ENCODE measurements around the gene HMX1. TPM values are rescaled to one million over a fixed set of nuclear protein-coding genes. Genes with fewer than 3 reads are reported as not detected.

HMX1 gene
- total and polyA plus RNA-seq, 4 donors, result 0.69 to 5.5 (median 3.9) TPM

DNA sequence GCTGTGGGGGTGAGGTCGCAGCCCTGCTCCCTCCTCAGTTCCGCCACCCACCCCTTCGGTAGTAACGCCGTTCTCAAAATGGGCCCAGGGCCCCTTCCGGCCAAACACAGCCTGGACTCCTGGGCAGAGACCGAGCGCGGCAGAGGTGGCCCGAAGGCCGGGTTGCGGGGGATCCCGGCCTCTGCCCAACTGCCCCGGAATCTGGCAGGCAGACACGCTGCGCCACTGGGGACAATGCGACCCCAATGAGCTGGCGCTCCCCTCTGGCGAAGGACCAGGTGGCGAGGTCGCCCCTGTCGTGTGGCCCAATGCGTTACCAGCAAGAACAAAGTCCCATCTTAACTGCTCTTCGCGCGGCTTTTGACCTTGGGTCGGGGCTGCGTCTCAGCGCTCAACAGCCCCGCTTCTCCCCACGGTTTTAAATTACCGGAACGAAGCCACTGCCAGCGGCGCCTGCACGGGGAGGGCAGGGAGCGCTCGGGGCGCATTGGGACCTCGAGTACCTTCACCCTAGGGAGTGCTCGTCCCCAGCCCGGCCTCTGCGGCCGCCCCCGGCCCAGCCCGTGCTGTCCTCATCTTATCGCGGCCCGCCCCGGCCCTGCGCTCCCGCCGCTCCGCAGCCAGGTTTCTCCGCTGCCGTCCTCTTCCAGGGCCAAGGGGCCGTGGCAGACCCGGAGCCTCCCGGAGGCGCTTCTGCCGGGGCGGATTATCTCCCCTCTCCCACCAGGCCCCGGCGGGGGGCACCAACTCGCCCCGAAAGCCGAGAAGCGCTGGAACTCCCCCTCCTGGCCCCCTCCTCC, 22.2 kb upstream of the HMX1 start:
- H3K9me3 ChIP-seq (ENCODE audit: control insufficient read depth, insufficient read depth, low read length), result no peaks in the 10 kb centered on the region
- WGBS (ENCODE audit: insufficient coverage), result under 1% methylated on average over 68 of the region's 68 CpGs
- H3K4me1 ChIP-seq (ENCODE audit: control insufficient read depth, insufficient read depth, low read length), result peaks cover 38% of the 10 kb centered on the region
- no peak overlapping the region for H3K4me3 ChIP-seq (ENCODE audit: low read depth, low read length)
- H3K27me3 ChIP-seq (ENCODE audit: control insufficient read depth, insufficient read depth, low read length), result peaks cover 87% of the 10 kb centered on the region
- no peak overlapping the region for H3K27ac ChIP-seq (ENCODE audit: low read depth, low read length)
- H3K36me3 ChIP-seq (ENCODE audit: control insufficient read depth, insufficient read depth, low read length), result no peaks in the 10 kb centered on the region
- no peak for DNase-seq (ENCODE audit: low read depth in 4 of 6, low spot score in 6 of 6)

DNA sequence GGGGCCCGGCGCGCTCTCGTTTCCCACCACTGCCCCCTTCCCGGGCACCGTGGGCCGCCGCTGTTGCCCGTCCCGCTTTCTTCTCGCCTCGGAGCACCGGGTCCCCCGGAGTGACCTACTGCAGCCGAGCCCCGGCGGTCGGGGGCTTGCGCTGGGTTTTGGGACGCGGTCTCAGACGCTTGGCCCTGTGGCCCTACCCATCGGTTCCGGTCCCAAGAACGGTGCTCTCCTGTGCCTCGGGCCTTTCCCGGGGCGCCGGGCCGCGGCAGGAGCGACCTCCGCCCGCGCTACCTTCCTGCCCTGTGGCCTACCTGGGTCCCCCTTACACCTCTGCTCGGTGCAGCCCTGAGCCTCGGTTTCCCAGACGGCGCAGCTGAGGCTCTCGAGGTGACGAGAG, 21.6 kb upstream of the HMX1 start:
- Histone ChIP-seq H3K36me3 (ENCODE audit: control insufficient read depth, insufficient read depth, low read length) (no peaks in the 10 kb centered on the region), H3K27me3 (ENCODE audit: control insufficient read depth, insufficient read depth, low read length) (peaks cover 91% of the 10 kb centered on the region)

DNA sequence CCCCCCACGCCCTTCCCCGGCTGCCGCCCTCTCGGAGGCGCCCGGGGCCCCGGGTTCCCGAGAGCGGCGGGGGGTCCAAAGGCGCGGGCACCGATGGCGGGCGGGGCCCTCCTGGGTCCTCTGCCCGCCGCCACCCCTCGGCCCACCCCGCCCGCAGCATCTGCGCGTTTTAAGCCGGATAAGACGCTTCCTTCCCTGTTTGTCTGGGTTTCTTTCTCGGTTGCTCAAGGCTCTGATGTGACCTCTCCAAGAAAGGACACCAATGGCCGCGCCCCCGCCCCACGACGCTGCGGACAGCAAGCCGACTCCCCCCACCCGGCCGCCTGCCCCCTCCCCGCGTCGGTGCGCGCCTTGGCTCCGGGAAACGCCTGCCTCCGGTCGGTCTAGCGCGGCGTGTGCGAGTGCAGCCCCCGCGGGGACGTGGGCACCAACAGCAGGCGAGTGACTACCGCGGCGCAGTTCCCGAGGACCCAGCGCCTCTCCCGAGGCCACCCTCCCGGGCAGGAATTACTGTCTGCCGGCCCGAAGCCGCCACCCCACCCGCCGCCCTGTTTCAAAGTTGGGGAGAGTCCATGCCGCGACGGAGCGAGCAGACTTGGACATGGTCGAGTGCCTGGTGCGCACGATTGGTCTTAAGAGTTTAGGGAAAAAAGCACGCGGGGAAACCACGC, 21.1 kb upstream of the HMX1 start:
- Histone ChIP-seq H3K27ac (ENCODE audit: low read depth, low read length) (no peak overlapping the region), H3K4me1 (ENCODE audit: control insufficient read depth, insufficient read depth, low read length) (peaks cover 30% of the 10 kb centered on the region), H3K36me3 (ENCODE audit: control insufficient read depth, insufficient read depth, low read length) (no peaks in the 10 kb centered on the region), H3K27me3 (ENCODE audit: control insufficient read depth, insufficient read depth, low read length) (peaks cover 91% of the 10 kb centered on the region), H3K4me3 (ENCODE audit: low read depth, low read length) (no peak overlapping the region), H3K9me3 (ENCODE audit: control insufficient read depth, insufficient read depth, low read length) (no peaks in the 10 kb centered on the region)
- no peak for DNase-seq (ENCODE audit: low read depth in 4 of 6, low spot score in 6 of 6)
- under 1% methylated on average over 71 of the region's 73 CpGs for WGBS (ENCODE audit: insufficient coverage)

More for the DNA sequence above, 21.6 kb upstream of the HMX1 start:
- under 1% methylated on average over 41 of the region's 41 CpGs for WGBS (ENCODE audit: insufficient coverage)
- no peak overlapping the region for H3K27ac ChIP-seq (ENCODE audit: low read depth, low read length)
- H3K4me3 ChIP-seq (ENCODE audit: low read depth, low read length), result no peak overlapping the region
- H3K9me3 ChIP-seq (ENCODE audit: control insufficient read depth, insufficient read depth, low read length), result no peaks in the 10 kb centered on the region
- H3K4me1 ChIP-seq (ENCODE audit: control insufficient read depth, insufficient read depth, low read length), result peaks cover 36% of the 10 kb centered on the region
- no peak for DNase-seq (ENCODE audit: low read depth in 4 of 6, low spot score in 6 of 6)

DNA sequence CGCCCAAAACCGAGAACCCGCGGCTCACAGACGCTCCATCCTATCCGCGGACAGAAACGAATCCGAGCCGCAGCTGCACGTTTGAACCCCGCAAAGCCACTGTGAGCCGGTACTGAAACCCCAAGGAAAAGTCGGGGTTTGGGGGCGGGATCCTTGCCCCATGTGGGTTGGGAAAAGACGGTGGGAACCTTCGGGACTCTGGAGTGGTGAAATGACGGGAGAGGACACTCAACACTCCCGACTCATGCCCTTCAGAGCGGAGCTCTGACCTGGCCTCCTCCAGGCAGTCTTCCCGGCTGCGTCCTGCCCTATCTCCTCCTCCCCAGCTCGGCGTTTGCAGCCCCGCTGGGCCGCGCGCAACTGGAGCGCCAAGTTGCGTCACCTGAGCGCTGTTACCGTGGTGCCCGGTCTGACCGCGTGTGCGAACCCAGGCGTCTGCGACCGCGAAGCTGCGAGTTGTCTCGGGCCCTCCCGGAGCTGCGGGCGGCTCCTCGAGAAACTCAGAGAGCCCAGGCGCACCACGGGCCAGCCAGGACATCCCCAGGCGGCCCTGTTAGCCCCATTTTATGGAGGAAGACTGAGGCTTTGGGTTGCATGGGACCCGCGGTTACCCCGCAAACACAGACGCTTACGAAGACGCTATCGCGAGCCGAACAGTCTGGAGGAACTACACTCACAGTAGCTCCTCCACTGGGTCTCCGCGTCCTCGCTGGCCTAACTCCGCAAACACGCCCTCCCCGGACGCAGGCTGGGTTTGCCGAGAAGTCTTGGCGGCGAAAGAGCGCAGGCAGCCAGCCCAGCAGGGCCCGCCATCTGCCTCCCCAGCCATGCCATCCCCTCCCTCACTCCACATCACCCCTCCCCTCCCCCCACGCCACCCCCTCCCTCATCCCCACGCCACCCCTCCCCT, 20.3 kb upstream of the HMX1 start:
- DNase-seq (ENCODE audit: low read depth in 4 of 6, low spot score in 6 of 6), result peak in 1 of 6 donors; percentile 51
- Histone ChIP-seq H3K27me3 (ENCODE audit: control insufficient read depth, insufficient read depth, low read length) (peaks cover 94% of the 10 kb centered on the region), H3K27ac (ENCODE audit: low read depth, low read length) (no peak overlapping the region), H3K4me3 (ENCODE audit: low read depth, low read length) (no peak overlapping the region), H3K4me1 (ENCODE audit: control insufficient read depth, insufficient read depth, low read length) (peaks cover 27% of the 10 kb centered on the region), H3K9me3 (ENCODE audit: control insufficient read depth, insufficient read depth, low read length) (no peaks in the 10 kb centered on the region), H3K36me3 (ENCODE audit: control insufficient read depth, insufficient read depth, low read length) (no peaks in the 10 kb centered on the region)
- 1% methylated on average over 58 of the region's 72 CpGs for WGBS (ENCODE audit: insufficient coverage)

DNA sequence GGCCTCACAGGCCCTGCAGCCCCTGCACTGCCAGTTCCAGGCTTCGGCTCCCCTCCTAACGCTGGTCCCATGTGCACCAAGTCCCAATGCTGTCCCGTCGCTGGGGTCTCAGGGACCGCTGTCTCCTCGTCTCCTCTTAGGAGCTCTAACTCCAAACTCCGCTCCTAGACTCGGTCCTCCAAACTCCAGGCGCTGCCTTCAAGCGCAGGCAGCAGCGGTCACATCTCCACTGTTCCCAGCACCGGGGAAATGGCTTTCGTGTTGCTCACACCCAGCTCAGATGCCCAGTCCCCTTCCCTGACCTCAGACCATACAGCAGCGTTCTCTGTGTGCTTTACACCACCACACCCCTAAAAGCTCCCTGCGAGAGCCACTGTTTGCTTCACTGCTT, 19.6 kb upstream of the HMX1 start:
- Histone ChIP-seq H3K4me1 (ENCODE audit: control insufficient read depth, insufficient read depth, low read length) (peaks cover 27% of the 10 kb centered on the region), H3K36me3 (ENCODE audit: control insufficient read depth, insufficient read depth, low read length) (no peaks in the 10 kb centered on the region), H3K27me3 (ENCODE audit: control insufficient read depth, insufficient read depth, low read length) (peaks cover 92% of the 10 kb centered on the region), H3K4me3 (ENCODE audit: low read depth, low read length) (no peak overlapping the region), H3K27ac (ENCODE audit: low read depth, low read length) (no peak overlapping the region), H3K9me3 (ENCODE audit: control insufficient read depth, insufficient read depth, low read length) (no peaks in the 10 kb centered on the region)
- no peak for DNase-seq (ENCODE audit: low read depth in 4 of 6, low spot score in 6 of 6)
- WGBS (ENCODE audit: insufficient coverage), result 12% methylated on average over 15 of the region's 15 CpGs

DNA sequence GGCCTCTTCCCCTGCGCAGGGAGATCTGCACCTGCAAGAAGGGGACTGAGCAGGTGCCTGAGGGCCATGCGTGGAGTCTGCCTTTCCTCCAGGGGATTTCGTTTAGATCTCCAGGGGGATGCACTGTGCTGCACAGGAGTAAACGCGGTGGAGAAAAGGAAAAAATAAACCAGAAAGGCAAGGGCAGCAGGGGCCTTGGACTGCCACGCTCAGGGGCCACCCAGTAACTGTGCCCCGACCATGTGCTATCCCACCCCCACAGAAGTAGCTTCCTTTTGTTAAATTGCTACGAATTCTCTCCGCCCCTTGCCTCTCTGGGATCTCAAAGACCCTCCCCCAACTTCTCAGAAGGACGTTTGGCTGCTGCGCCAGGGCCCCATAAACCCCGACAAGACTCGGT, 17.2 kb upstream of the HMX1 start:
- WGBS (ENCODE audit: insufficient coverage), result 12% methylated on average over 10 of the region's 13 CpGs
- H3K4me3 ChIP-seq (ENCODE audit: low read depth, low read length), result no peak overlapping the region
- H3K36me3 ChIP-seq (ENCODE audit: control insufficient read depth, insufficient read depth, low read length), result no peaks in the 10 kb centered on the region
- no peaks in the 10 kb centered on the region for H3K9me3 ChIP-seq (ENCODE audit: control insufficient read depth, insufficient read depth, low read length)
- DNase-seq (ENCODE audit: low read depth in 4 of 6, low spot score in 6 of 6), result no peak
- H3K27ac ChIP-seq (ENCODE audit: low read depth, low read length), result no peak overlapping the region
- H3K4me1 ChIP-seq (ENCODE audit: control insufficient read depth, insufficient read depth, low read length), result peaks cover 32% of the 10 kb centered on the region
- H3K27me3 ChIP-seq (ENCODE audit: control insufficient read depth, insufficient read depth, low read length), result peaks cover 83% of the 10 kb centered on the region

DNA sequence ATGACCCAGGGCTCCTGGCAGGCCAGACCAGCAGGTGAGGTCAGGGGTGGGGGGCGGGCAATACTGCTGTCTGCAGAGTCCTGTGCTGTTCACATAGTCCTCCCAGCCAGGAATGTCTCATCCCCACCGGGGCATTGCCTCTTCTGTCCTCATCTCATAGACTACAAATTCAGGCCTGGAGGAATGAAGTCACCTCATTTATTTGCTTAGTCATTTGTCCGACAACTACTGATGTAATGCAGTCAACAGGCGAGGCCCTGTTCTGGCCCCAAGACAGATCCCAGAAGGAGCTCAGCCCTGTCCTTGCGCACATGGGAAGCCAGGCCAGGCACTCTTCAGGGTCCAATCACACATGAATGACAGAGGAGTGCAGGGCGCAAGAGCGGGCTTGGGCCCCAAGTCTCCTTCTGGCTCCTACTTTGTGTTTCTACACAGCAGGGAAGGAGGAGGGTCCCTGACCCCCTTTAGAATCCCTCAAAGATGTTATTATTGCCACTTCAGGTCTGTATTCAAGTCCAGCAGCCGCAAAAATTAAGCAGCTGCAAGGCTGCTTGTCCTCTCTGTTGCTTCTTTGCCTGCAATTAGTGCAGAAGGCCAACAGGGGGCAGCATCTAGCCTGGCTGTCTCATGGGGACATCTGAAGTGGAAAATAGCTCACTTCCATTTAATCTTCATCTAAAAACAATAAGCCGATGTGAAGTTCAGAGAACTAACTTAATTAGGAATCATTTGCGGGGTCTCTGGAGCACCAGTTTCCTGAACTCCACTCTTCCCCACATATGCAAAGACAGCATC, 15.2 kb upstream of the HMX1 start:
- WGBS (ENCODE audit: insufficient coverage), result 80% methylated on average over 9 of the region's 10 CpGs
- Histone ChIP-seq H3K4me1 (ENCODE audit: control insufficient read depth, insufficient read depth, low read length) (peaks cover 14% of the 10 kb centered on the region), H3K9me3 (ENCODE audit: control insufficient read depth, insufficient read depth, low read length) (no peaks in the 10 kb centered on the region), H3K27me3 (ENCODE audit: control insufficient read depth, insufficient read depth, low read length) (peaks cover 74% of the 10 kb centered on the region), H3K36me3 (ENCODE audit: control insufficient read depth, insufficient read depth, low read length) (no peaks in the 10 kb centered on the region), H3K27ac (ENCODE audit: low read depth, low read length) (no peak overlapping the region), H3K4me3 (ENCODE audit: low read depth, low read length) (no peak overlapping the region)
- no peak for DNase-seq (ENCODE audit: low read depth in 4 of 6, low spot score in 6 of 6)

DNA sequence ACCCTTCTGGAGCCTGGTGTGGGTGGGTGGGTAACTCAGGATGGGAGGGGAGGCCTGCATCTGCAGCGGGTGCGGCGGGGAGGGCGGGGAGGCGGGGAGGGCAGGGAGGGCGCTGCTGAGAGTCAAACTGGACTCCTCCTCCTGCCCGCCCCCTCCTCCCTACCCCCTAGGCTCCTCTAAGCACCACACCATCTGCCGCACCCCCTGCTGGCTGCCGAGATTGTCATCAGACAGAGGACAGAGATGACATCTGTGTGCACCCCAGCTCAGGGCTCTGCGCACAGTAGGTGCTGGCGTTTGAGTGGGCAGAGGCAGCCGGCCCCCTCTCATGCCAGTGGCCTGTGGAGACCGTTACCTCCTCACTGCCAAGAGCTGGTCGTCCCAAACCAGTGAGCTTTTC, 10.6 kb upstream of the HMX1 start:
- Histone ChIP-seq H3K36me3 (ENCODE audit: control insufficient read depth, insufficient read depth, low read length) (no peaks in the 10 kb centered on the region), H3K27me3 (ENCODE audit: control insufficient read depth, insufficient read depth, low read length) (peaks cover 56% of the 10 kb centered on the region), H3K4me3 (ENCODE audit: low read depth, low read length) (no peak overlapping the region), H3K4me1 (ENCODE audit: control insufficient read depth, insufficient read depth, low read length) (peaks cover 9% of the 10 kb centered on the region), H3K27ac (ENCODE audit: low read depth, low read length) (no peak overlapping the region), H3K9me3 (ENCODE audit: control insufficient read depth, insufficient read depth, low read length) (no peaks in the 10 kb centered on the region)
- DNase-seq (ENCODE audit: low read depth in 4 of 6, low spot score in 6 of 6), result no peak
- WGBS (ENCODE audit: insufficient coverage), result 37% methylated on average over 7 of the region's 14 CpGs

DNA sequence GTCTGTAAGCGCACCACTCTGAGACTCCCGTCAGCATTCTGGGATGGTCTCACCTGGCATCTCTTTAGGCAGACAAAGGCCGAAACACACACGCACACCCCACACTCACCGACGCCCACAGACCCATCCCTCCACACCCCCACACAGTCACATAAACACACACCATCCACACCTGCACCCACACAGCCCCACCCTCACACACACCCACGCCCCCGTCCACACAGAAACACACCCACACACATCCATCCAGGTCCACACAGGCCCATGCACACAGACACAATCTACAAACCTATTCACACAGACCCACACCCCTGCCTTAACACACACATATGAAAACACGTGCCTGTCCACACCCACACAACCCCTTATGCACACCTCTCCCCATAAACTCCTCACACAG, 9.2 kb upstream of the HMX1 start:
- WGBS (ENCODE audit: insufficient coverage), result 90% methylated on average over 9 of the region's 9 CpGs

More for the DNA sequence above, 9.2 kb upstream of the HMX1 start:
- Histone ChIP-seq H3K27ac (ENCODE audit: low read depth, low read length) (no peak overlapping the region), H3K9me3 (ENCODE audit: control insufficient read depth, insufficient read depth, low read length) (no peaks in the 10 kb centered on the region), H3K4me3 (ENCODE audit: low read depth, low read length) (no peak overlapping the region), H3K4me1 (ENCODE audit: control insufficient read depth, insufficient read depth, low read length) (peaks cover 8% of the 10 kb centered on the region), H3K36me3 (ENCODE audit: control insufficient read depth, insufficient read depth, low read length) (no peaks in the 10 kb centered on the region), H3K27me3 (ENCODE audit: control insufficient read depth, insufficient read depth, low read length) (peaks cover 64% of the 10 kb centered on the region)
- DNase-seq (ENCODE audit: low read depth in 4 of 6, low spot score in 6 of 6), result no peak

All from spinal cord (tissue), 10 donors.